A549 (cell line): Measurements from ENCODE around the gene ACER3.

Source experiments
- CBX8 ChIP-seq: fragments of 200-600 bp; sonication (generic); IDR thresholded peaks from 2 replicates; pipeline ENCODE4 v1.6.1; 2016
- MYC ChIP-seq: IDR thresholded peaks from 2 replicates; pipeline ENCODE4 v1.6.1; 2012; ENCODE audit warnings: mild to moderate bottlenecking, inconsistent platforms, low read length, improper control_type of control experiment, borderline replicate concordance
- PHF8 ChIP-seq: fragments of 200-600 bp; sonication (generic); IDR thresholded peaks from 2 replicates; pipeline ENCODE4 v1.6.1; 2016; ENCODE audit warnings: low read depth, mild to moderate bottlenecking, antibody characterized with exemption, moderate library complexity, borderline replicate concordance
- POLR2A ChIP-seq: IDR thresholded peaks from 2 replicates; pipeline ENCODE4 v1.6.1; 2012; ENCODE audit warnings: mild to moderate bottlenecking, low read length
- TF ChIP-seq, protein P1 (sequence below): fragments of >200 bp; sonication (Bioruptor Twin); formaldehyde crosslinking; IDR thresholded peaks from 3 replicates; pipeline ENCODE4 v1.5.1; 2016
- TF ChIP-seq, protein P2 (sequence below): IDR thresholded peaks from 2 replicates; pipeline ENCODE4 v1.6.1; 2012; ENCODE audit warnings: low read depth, borderline replicate concordance
- TF ChIP-seq, protein P3 (sequence below): fragments of 250-450 bp; sonication (Bioruptor Pico); IDR thresholded peaks from 2 replicates; pipeline ENCODE4 v1.5.0; 2021; ENCODE audit warnings: mild to moderate bottlenecking, moderate library complexity, borderline replicate concordance

DNA sequence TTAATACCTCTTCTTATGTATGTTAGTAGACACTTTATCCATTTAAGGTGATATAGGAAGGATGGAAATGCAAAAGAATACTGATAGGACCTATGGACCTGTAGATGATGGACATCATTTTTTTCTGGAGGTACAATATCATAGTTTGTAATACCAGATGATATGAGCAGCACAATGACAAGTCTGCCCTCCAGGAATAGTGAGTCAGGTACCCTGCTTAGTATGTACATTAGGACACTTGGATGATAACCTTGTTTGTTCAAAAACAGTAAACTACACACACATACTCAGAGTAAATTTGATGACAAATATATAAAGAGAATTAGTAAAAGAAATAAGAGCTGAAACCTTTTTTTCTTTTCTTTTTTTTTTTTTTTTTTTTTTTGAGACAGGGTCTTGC lies 114.8 kb downstream of the ACER3 start:
- TF ChIP-seq, protein P1, sequence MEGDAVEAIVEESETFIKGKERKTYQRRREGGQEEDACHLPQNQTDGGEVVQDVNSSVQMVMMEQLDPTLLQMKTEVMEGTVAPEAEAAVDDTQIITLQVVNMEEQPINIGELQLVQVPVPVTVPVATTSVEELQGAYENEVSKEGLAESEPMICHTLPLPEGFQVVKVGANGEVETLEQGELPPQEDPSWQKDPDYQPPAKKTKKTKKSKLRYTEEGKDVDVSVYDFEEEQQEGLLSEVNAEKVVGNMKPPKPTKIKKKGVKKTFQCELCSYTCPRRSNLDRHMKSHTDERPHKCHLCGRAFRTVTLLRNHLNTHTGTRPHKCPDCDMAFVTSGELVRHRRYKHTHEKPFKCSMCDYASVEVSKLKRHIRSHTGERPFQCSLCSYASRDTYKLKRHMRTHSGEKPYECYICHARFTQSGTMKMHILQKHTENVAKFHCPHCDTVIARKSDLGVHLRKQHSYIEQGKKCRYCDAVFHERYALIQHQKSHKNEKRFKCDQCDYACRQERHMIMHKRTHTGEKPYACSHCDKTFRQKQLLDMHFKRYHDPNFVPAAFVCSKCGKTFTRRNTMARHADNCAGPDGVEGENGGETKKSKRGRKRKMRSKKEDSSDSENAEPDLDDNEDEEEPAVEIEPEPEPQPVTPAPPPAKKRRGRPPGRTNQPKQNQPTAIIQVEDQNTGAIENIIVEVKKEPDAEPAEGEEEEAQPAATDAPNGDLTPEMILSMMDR, result no peak
- TF ChIP-seq CBX8 (no peak), MYC (no peak), PHF8 (no peak), POLR2A (no peak)
- TF ChIP-seq, protein P2, sequence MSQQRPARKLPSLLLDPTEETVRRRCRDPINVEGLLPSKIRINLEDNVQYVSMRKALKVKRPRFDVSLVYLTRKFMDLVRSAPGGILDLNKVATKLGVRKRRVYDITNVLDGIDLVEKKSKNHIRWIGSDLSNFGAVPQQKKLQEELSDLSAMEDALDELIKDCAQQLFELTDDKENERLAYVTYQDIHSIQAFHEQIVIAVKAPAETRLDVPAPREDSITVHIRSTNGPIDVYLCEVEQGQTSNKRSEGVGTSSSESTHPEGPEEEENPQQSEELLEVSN, result no peak
- TF ChIP-seq, protein P3, sequence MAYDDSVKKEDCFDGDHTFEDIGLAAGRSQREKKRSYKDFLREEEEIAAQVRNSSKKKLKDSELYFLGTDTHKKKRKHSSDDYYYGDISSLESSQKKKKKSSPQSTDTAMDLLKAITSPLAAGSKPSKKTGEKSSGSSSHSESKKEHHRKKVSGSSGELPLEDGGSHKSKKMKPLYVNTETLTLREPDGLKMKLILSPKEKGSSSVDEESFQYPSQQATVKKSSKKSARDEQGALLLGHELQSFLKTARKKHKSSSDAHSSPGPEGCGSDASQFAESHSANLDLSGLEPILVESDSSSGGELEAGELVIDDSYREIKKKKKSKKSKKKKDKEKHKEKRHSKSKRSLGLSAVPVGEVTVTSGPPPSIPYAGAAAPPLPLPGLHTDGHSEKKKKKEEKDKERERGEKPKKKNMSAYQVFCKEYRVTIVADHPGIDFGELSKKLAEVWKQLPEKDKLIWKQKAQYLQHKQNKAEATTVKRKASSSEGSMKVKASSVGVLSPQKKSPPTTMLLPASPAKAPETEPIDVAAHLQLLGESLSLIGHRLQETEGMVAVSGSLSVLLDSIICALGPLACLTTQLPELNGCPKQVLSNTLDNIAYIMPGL (CRISPR knock-in tag), result no peak
